ENCODE results near the gene NTRK3.

Gene NTRK3

GRCh38 chr15:88120026-88120425 is 136.5 kb downstream of the NTRK3 start:
- no peak for DNase-seq (ENCODE audit: low spot score)

- DNase-seq (ENCODE audit: low spot score): no peak
Observed at GRCh38 chr15:88118741-88119140, 137.8 kb downstream of the NTRK3 start.

- DNase-seq (ENCODE audit: low spot score): no peak
Observed at GRCh38 chr15:88118035-88118434, 138.5 kb downstream of the NTRK3 start.

GRCh38 chr15:88115486-88116152 is 140.9 kb downstream of the NTRK3 start:
- DNase-seq (ENCODE audit: low spot score): no peak

GRCh38 chr15:88113613-88114308 is 142.8 kb downstream of the NTRK3 start:
- no peak for DNase-seq (ENCODE audit: low spot score)

- DNase-seq (ENCODE audit: low spot score): no peak
Observed at GRCh38 chr15:88108991-88109390, 147.5 kb downstream of the NTRK3 start.

GRCh38 chr15:88108477-88108876 is 148.1 kb downstream of the NTRK3 start:
- DNase-seq (ENCODE audit: low spot score): no peak

- DNase-seq (ENCODE audit: low spot score): no peak
Observed at GRCh38 chr15:88106074-88106473, 150.5 kb downstream of the NTRK3 start.

- DNase-seq (ENCODE audit: low spot score): no peak
Observed at GRCh38 chr15:88104357-88104756, 152.2 kb downstream of the NTRK3 start.

- no peak for DNase-seq (ENCODE audit: low spot score)
Observed at GRCh38 chr15:88100181-88100580, 156.4 kb downstream of the NTRK3 start.

- no peak for DNase-seq (ENCODE audit: low spot score)
Observed at GRCh38 chr15:88098361-88098760, 158.2 kb downstream of the NTRK3 start.

GRCh38 chr15:88091444-88092016 is 165.0 kb downstream of the NTRK3 start:
- DNase-seq (ENCODE audit: low spot score): no peak

GRCh38 chr15:88090481-88091011 is 166.0 kb downstream of the NTRK3 start:
- DNase-seq (ENCODE audit: low spot score): no peak

GRCh38 chr15:88089731-88090130 is 166.8 kb downstream of the NTRK3 start:
- DNase-seq (ENCODE audit: low spot score): no peak

GRCh38 chr15:88089024-88089620 is 167.4 kb downstream of the NTRK3 start:
- no peak for DNase-seq (ENCODE audit: low spot score)

- no peak for DNase-seq (ENCODE audit: low spot score)
Observed at GRCh38 chr15:88083811-88084760, 172.5 kb downstream of the NTRK3 start.

GRCh38 chr15:88080616-88081015 is 175.9 kb downstream of the NTRK3 start:
- no peak for DNase-seq (ENCODE audit: low spot score)

- DNase-seq (ENCODE audit: low spot score): no peak
Observed at GRCh38 chr15:88077296-88078020, 179.1 kb downstream of the NTRK3 start.

- no peak for DNase-seq (ENCODE audit: low spot score)
Observed at GRCh38 chr15:88076328-88076727, 180.2 kb downstream of the NTRK3 start.

GRCh38 chr15:88075102-88075501 is 181.4 kb downstream of the NTRK3 start:
- no peak for DNase-seq (ENCODE audit: low spot score)

- no peak for DNase-seq (ENCODE audit: low spot score)
Observed at GRCh38 chr15:88074386-88074785, 182.2 kb downstream of the NTRK3 start.

Data from COLO829 (cell line).